Fibroblast of pulmonary artery (primary cell): ENCODE data around the gene CD276.

ENCODE experiments used
- DNase-seq: peaks from one replicate; pipeline ENCODE4 v3.0.0-alpha.2; 2010; ENCODE audit warnings: low read depth
- H3K4me3 ChIP-seq: replicated peaks from 2 replicates; pipeline ENCODE4 v1.5.1; 2011; ENCODE audit warnings: low read depth, mild to moderate bottlenecking, control low read depth, low read length, moderate library complexity
- TF ChIP-seq, protein P1 (sequence below): IDR thresholded peaks from 2 replicates; pipeline ENCODE4 v1.5.1; 2011; ENCODE audit warnings: mild to moderate bottlenecking, control low read depth, low read length, inconsistent platforms; ENCODE audit errors: missing control alignments

CD276 gene

DNA sequence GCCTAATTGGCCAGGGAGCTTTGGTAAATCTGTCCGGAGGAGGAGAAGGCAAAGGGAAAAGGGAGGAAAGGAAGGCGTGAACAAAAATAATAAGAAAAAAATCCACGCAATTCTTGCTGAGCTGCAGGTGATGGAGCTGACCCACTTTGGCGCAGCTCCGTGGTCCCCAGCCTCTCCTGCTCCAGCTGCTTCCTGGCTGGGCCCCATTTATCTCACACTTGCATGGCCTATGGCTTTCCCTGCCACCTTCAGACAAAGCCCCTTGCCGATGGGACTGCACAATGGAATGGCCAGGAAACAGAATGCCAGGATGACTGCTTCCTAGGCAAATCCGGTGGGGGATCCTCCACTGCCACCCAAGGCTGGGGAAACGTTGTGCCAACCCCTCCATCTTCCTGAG, 62.1 kb downstream of the CD276 start:
- no peak for DNase-seq
- TF ChIP-seq, protein P1, sequence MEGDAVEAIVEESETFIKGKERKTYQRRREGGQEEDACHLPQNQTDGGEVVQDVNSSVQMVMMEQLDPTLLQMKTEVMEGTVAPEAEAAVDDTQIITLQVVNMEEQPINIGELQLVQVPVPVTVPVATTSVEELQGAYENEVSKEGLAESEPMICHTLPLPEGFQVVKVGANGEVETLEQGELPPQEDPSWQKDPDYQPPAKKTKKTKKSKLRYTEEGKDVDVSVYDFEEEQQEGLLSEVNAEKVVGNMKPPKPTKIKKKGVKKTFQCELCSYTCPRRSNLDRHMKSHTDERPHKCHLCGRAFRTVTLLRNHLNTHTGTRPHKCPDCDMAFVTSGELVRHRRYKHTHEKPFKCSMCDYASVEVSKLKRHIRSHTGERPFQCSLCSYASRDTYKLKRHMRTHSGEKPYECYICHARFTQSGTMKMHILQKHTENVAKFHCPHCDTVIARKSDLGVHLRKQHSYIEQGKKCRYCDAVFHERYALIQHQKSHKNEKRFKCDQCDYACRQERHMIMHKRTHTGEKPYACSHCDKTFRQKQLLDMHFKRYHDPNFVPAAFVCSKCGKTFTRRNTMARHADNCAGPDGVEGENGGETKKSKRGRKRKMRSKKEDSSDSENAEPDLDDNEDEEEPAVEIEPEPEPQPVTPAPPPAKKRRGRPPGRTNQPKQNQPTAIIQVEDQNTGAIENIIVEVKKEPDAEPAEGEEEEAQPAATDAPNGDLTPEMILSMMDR, result no peak
- no peak overlapping the region for H3K4me3 ChIP-seq

DNA sequence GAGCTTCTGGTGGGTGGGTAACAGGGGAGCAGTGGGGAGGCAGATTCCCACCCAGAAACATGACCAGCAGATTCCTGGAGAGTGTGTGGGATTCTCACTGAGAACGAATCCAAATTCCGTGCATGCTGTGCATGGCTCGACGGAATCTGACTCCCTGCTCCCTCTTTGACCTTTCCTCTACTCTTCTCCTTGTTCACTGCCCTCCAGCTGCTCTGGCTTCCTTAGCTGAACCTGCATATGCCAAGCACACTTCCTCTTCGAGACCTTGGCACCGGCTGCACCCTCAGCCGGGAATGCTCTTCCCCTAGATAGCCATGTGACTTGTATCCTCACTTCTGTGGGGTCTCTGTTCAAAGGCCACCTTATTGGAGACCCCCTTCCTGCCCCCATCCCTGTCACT, 62.7 kb downstream of the CD276 start:
- no peak for DNase-seq
- no peak overlapping the region for H3K4me3 ChIP-seq
- TF ChIP-seq, protein P1, result no peak

- H3K4me3 ChIP-seq, result no peak overlapping the region
- TF ChIP-seq, protein P1, result no peak
- no peak for DNase-seq
These were observed 63.8 kb downstream of the CD276 start for GRCh38 chr15:73747847-73748590.

DNA sequence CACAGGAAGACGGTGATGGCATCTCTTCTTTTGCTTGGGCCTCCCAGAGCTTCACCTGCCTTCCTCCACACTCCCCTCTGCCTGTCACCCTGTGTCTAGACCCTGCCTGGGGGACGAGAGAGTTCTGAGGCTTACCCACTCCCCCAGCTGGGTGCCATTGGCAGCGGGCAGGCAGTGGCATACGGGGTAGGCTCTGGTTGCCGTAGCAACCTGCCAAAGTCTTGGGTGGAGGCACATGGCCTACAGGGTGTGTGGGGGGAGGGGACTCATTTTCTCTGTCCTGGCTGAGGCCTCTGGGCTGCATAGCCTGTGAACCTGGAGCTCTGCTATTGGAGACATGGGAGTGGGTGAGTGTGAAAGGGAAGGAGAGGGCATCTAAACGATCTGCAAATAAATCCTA, 64.5 kb downstream of the CD276 start:
- DNase-seq, result no peak
- TF ChIP-seq, protein P1, result no peak
- H3K4me3 ChIP-seq, result no peak overlapping the region

GRCh38 chr15:73749533-73749932, 65.3 kb downstream of the CD276 start:
- no peak overlapping the region for H3K4me3 ChIP-seq
- TF ChIP-seq, protein P1, result no peak
- DNase-seq, result no peak

- TF ChIP-seq, protein P1, result no peak
- DNase-seq, result no peak
- no peak overlapping the region for H3K4me3 ChIP-seq
These were observed 65.8 kb downstream of the CD276 start for GRCh38 chr15:73749971-73750370.

GRCh38 chr15:73750438-73750837, 66.3 kb downstream of the CD276 start:
- no peak for DNase-seq
- TF ChIP-seq, protein P1, result no peak
- H3K4me3 ChIP-seq, result no peak overlapping the region
